Nucleus accumbens (tissue), 56 donors: Measurements from ENCODE around the gene INTS1.

Experiments used
- DNase-seq, 56 donors: peaks; one replicate each; lab custom pipeline; 2025; lab: John Stamatoyannopoulos, UW

INTS1 gene

DNA sequence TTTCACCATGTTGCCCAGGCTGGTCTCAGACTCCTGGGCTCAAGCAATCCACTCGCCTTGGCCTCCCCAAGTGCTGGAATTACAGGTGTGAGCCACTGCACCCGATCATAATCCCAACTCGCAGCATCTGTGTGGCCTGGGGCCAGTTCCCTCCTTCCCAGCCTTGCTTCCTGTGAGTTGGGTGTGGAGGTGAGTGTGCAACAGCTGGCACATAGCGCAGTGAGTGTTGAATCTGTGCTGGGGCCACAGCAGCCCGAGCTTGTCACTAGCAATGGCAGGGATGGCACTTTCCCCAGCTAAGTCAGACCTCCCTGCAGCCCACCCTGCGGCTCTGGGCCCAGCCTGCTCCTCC lies 39.6 kb upstream of the INTS1 start:
- DNase-seq: no peak

- DNase-seq: no peak
Measured at GRCh38 chr7:1542841-1543747, 38.9 kb upstream of the INTS1 start.

DNA sequence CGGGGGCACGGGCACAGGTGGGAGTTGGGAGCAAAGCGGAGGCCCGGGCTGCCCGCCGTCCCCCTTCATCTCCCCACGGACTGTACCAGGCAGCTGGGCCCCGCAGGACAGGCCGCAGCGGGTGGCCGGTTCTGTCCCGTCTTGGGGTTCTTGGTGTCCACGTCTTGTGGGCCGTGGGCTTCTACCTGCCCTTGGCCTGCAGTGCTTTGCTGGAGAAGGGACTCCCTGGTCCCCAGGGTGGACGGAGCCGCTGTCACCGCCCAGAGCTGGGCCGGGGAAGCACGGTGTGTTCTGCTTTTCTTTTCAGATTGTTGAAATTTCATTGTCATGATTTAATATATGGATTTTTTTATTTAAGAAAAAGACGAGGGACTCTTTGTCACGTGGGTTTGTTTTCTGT lies 38.1 kb upstream of the INTS1 start:
- DNase-seq: no peak

DNA sequence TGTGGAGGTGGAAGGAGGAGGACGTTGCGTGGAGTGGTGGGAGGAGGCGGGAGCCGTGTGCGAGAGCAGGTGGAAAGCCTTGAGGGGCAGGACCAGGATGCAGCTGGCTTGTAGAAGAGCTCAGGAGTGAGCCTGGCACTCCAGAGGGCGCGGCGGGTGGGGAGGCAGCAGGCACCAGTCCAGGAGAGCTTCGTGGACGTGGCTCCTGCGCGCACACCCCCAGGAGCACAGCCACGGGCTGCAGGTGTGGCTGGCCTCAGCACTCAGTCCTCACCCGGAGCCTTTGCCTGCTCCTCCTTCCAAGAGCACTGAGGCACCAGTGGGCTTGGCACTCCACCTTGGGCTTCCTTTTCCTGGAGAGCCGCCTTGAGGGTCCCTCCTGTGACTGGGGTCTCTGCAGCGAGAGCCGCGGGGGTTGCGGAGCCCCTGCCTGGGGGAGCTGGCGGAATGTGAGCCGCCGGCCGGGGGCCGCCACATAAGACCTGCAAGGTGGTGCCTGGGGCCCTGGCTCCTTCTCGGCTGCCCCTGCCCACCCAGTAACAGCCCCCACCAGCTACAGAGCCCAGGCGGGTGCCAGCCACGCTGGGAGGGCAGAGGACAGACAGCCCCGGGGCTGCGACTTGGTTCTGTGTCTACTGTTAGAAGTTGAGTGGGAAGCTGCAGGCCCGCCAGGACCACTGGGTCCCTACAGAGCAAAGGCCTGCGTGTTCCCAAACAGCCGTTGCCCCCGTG lies 37.4 kb upstream of the INTS1 start:
- DNase-seq: no peak

DNA sequence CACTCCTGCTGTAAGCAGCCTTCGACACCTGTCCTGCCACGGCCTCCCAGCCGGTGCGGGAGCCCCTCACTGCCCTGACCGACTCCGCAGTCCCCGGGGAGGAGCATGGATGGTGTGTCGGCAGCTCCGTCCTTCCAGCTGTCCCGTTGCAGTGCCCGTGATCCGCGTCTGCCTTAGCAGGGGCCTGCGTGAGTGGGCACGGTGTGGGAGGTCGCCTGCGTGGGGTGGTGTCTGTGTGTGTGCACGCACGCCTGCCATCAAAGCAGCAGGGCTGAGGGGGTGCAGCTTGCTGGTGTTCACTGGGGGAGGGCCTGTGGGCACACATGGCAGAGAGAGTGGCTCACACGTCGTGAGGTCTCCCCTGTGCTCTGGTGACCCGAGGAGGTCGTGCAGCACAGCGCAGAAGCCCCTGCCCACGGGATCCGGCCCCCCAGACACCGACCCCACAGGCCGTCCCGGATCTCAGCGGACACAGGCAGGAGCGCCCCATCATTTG lies 36.6 kb upstream of the INTS1 start:
- DNase-seq: no peak

GRCh38 chr7:1539882-1540775 lies 35.9 kb upstream of the INTS1 start:
- DNase-seq: no peak

GRCh38 chr7:1539181-1539881 lies 35.1 kb upstream of the INTS1 start:
- no peak for DNase-seq

DNA sequence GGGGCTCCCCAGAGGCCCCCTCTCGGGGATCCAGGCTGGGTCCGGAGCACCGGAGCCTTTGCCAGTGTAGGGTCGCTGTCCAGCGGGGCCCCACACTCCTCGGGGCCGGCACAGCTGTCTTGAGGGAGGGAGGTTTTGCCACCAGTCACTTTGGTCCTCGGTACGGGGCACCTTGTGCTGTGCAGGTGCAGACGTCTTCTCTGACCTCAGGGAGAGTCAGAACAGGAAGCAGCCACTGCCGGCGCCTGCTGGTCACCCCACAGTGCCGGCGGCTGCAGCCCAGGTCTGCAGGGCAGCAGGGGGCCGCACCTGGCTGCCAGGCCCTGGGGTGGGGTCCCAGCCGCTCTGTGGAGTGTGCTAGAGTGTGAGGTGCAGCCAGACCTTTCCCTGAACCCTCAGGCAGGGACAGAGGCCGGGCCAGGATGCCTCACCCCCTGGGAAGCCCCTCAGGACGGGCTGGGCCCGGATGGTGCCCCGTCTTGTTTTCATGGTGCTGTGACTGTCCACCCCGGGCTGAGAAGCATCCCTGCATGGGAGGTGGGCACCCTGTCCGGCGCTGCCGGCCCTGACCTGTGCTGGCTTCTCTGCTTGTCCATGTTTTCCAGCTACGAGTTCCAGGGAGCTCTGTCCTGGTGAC lies 34.5 kb upstream of the INTS1 start:
- no peak for DNase-seq

DNA sequence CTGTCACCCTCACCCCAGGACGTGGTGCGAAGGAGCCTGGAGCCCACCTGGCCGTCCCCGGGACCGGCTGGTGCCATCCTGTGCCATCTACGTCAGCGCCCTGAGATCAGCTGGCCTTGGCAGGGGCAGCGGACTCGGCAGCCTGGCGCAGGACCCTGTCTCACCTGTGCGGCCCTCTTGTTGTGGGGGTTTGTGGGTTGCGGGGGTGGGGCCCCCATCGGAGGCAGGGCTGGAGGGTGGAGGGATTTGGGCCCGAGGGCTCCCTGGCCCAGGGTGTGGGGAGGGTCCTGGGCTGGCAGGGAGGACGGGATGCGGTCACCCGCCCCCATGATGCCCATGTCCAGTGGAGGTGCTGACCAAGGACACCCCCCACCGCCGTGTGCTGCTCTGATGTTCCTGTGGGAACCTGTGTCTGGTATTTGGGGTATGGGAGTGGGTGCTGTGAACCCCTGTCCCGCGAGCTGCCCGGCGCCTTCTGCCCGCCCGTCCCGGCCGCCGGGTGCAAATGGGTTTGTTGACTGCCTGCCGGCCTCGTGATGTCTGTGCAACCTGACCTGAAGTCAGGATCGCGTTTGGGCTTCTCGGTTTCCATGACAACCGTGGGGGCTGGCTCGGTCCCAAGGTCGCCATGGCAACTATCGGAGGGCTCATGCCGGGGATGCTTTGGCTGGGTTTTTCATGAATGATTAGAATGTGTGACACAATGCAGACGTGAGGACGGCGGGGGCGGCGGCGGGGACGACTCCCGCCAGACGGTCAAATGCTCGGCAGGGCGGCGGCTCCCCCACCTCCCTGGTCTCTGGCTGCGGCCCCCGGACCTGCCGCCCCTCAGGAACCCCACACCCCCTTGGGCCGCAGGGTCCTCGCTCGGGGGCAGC lies 33.6 kb upstream of the INTS1 start:
- DNase-seq: peak in 43 of 56 donors; percentile 6 to 89 (median 38)

- DNase-seq: peak in 26 of 56 donors; percentile 17 to 94 (median 42)
Measured at GRCh38 chr7:1536743-1537534, 32.8 kb upstream of the INTS1 start.

DNA sequence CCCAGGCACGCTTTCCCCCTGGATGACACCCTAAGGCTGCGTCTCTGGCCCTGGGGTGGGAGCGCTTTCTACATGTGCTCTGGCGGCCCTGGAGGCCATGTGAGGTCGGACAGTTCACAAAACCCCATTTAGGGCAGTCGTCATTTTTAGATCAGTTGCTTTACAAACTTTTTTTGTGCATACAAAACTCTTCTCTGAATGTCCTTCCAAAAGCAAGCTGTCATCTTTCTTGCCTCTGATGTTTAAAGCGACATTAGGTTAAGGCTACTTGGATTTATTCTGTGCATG lies 32.2 kb upstream of the INTS1 start:
- no peak for DNase-seq

DNA sequence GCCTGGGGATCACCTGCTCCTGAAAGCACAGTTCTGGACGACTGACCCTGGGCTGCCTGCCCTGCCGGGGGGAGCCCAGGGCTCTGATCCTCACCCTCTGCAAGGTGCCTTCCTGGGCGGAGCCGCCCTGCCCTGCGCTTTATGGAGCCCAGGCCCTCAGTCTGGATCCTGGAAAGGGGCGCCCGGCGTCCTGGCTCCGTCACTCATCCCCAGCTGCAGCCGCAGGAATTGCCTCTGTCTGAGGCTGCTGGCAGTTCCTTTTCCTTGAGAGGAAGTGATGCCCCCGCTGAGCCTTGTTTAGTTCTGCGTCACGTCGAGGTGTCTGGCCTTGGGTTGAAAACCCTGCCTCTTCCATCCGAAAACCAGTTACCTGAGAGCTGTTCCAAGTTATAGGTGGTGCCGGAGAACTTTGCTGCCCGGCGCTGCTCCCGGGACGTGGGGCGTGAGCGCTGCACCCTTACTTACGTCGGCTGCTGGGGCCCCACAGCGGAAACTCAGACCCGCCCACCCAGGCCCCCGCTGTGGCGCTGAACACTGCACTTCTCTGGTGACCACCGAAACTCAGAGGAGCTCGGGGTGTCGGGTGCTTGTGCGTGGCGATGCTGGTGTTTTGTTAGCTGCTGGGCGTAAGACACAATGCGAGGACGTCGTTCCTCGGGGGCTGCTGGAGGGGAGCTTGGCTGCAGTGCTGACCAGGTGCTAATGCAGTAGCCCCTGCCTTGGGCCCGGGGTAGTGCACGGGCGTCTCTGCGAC lies 31.7 kb upstream of the INTS1 start:
- no peak for DNase-seq

GRCh38 chr7:1535100-1535458 lies 30.9 kb upstream of the INTS1 start:
- DNase-seq: no peak

- no peak for DNase-seq
Measured at GRCh38 chr7:1534330-1535099, 30.3 kb upstream of the INTS1 start.

- peak in 1 of 56 donors; percentile 23 for DNase-seq
Measured at GRCh38 chr7:1533547-1534329, 29.5 kb upstream of the INTS1 start.

DNA sequence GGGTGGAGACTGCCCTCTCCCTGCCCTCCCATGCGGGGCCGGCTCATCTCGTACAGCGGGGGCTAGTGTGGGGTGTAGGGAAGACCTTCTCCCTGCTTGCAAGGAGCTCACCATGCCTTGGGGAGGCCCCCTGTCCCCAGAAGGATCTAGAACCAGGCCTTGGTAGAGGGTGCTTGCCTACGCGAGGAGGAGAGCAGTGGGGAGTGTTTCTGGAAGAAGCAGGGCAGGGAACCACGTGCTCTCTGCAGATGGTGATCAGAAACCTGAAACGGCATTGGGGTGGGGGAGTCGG lies 29.0 kb upstream of the INTS1 start:
- DNase-seq: no peak
